ENCODE measurements around the gene TPCN2. TPM values are rescaled to one million over a fixed set of nuclear protein-coding genes. Genes with fewer than 3 reads are reported as not detected.

TPCN2 gene
- total and polyA plus RNA-seq, 4 donors: 6.4 to 20.8 (median 12.1) TPM

GRCh38 chr11:69171476-69172240 is 122.9 kb downstream of the TPCN2 start (continued):
- no peak for TF ChIP-seq REST (IDR thresholded peaks at IDR 0.05)

DNA sequence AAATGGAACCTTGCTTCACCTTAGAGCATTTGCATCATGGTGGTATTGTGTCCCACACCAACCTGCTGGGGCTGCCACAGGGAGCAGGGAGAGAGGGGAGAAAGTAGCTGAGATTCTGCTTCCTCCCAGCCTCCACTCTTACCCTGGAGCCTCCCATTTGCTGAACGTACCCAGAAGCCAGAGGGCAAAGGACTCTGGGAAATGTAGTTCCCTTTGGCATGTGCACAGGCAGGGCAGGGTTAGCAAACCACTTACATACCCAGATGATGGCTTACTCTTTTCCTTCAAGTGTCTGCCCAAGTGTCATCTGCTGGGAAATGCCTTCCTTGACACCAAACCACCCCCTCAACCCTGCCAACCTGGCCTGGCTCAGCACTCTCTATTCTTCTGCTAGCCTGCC is 123.9 kb downstream of the TPCN2 start:
- Histone ChIP-seq H3K9me3 (ENCODE audit: control insufficient read depth in 4 of 4, low read length in 3 of 4) (no peaks in the 10 kb centered on the region), H3K27me3 (ENCODE audit: control insufficient read depth in 4 of 4, insufficient read depth in 4 of 4, low read length in 3 of 4) (no peaks in the 10 kb centered on the region), H3K9ac (ENCODE audit: low read depth in 1 of 2, low read length in 2 of 2) (no peak overlapping the region), H3K27ac (ENCODE audit: low read depth in 1 of 2, low read length in 2 of 2) (no peak overlapping the region), H3K4me3 (ENCODE audit: low read depth in 1 of 3, low read length in 3 of 3) (no peak overlapping the region), H3K36me3 (ENCODE audit: control insufficient read depth in 4 of 4, insufficient read depth in 3 of 4, low read depth in 1 of 4, low read length in 3 of 4) (no peaks in the 10 kb centered on the region), H3K4me1 (ENCODE audit: control insufficient read depth in 4 of 4, insufficient read depth in 4 of 4, low read length in 3 of 4) (no peaks in the 10 kb centered on the region)
- TF ChIP-seq HNF4A (conservative IDR thresholded peaks at IDR 0.05) (no peak), RAD21 (IDR thresholded peaks at IDR 0.05) (no peak), JUND (IDR thresholded peaks at IDR 0.05) (no peak), EGR1 (IDR thresholded peaks at IDR 0.05; ENCODE audit: low read depth in 2 of 2) (no peak)
- DNase-seq (ENCODE audit: low spot score): no peak
- 2% methylated on average over 1 of the region's 1 CpG for WGBS

DNA sequence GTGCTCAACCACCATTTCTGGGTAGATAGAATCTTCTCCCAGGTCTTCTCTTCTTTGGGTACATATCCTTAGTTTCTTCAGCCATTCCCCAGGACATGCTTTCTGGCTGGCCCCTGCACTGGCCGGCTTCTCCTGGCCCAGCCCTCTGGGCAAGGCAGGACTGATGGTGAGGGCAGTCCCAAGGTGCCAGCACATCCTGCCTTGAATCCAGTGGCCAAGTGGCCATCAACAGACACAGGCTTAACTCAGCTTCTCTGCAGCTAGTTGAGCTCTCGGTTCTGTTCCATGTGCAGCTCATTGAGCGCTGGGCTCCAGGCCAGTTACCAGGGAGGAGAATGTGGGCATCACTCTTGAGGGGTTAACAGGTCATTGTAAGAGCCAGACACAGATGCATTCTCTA is 124.6 kb downstream of the TPCN2 start:
- no peaks in the 10 kb centered on the region for H3K36me3 ChIP-seq (ENCODE audit: control insufficient read depth in 4 of 4, insufficient read depth in 3 of 4, low read depth in 1 of 4, low read length in 3 of 4)
- no peak overlapping the region for H3K27ac ChIP-seq (ENCODE audit: low read depth in 1 of 2, low read length in 2 of 2)
- no peaks in the 10 kb centered on the region for H3K4me1 ChIP-seq (ENCODE audit: control insufficient read depth in 4 of 4, insufficient read depth in 4 of 4, low read length in 3 of 4)
- H3K4me3 ChIP-seq (ENCODE audit: low read depth in 1 of 3, low read length in 3 of 3): no peak overlapping the region
- TF ChIP-seq MAX (IDR thresholded peaks at IDR 0.05) (no peak), REST (IDR thresholded peaks at IDR 0.05) (no peak), HNF4G (IDR thresholded peaks at IDR 0.05) (no peak), SP1 (IDR thresholded peaks at IDR 0.05) (no peak), EGR1 (IDR thresholded peaks at IDR 0.05; ENCODE audit: low read depth in 2 of 2) (no peak), TAF1 (conservative IDR thresholded peaks at IDR 0.05) (no peak), NR2F2 (IDR thresholded peaks at IDR 0.05) (no peak), RXRA (IDR thresholded peaks at IDR 0.05) (no peak), ZBTB33 (IDR thresholded peaks at IDR 0.05) (no peak), RAD21 (IDR thresholded peaks at IDR 0.05) (no peak), YY1 (IDR thresholded peaks at IDR 0.05) (no peak)
- TF ChIP-seq, protein P1, sequence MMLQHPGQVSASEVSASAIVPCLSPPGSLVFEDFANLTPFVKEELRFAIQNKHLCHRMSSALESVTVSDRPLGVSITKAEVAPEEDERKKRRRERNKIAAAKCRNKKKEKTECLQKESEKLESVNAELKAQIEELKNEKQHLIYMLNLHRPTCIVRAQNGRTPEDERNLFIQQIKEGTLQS (IDR thresholded peaks at IDR 0.05): no peak
- H3K9ac ChIP-seq (ENCODE audit: low read depth in 1 of 2, low read length in 2 of 2): no peak overlapping the region
- 97% methylated on average over 3 of the region's 3 CpGs for WGBS
- no peak for DNase-seq (ENCODE audit: low spot score)
- H3K27me3 ChIP-seq (ENCODE audit: control insufficient read depth in 4 of 4, insufficient read depth in 4 of 4, low read length in 3 of 4): no peaks in the 10 kb centered on the region
- no peaks in the 10 kb centered on the region for H3K9me3 ChIP-seq (ENCODE audit: control insufficient read depth in 4 of 4, low read length in 3 of 4)
